HG02763 (cell line): ENCODE data around the gene ZNF385C.
"Not testable (repeated sequence)": the region's sequence is repeated elsewhere in the genome, so short reads cannot be mapped to it uniquely, and the experiment has no call there.

ENCODE experiments used
- ATAC-seq: cut with Tn5 transposase; IDR thresholded peaks from one replicate; pipeline ENCODE4 v1.9.1; 2021; ENCODE audit warnings: mild to moderate bottlenecking, moderate library complexity; ENCODE audit not compliant: unreplicated experiment

Gene ZNF385C, protein sequence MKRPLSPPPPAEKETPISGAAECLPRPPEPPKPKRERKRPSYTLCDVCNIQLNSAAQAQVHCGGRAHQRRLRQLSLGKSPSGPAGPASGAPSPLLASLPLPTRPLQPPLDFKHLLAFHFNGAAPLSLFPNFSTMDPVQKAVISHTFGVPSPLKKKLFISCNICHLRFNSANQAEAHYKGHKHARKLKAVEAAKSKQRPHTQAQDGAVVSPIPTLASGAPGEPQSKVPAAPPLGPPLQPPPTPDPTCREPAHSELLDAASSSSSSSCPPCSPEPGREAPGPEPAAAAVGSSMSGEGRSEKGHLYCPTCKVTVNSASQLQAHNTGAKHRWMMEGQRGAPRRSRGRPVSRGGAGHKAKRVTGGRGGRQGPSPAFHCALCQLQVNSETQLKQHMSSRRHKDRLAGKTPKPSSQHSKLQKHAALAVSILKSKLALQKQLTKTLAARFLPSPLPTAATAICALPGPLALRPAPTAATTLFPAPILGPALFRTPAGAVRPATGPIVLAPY

DNA sequence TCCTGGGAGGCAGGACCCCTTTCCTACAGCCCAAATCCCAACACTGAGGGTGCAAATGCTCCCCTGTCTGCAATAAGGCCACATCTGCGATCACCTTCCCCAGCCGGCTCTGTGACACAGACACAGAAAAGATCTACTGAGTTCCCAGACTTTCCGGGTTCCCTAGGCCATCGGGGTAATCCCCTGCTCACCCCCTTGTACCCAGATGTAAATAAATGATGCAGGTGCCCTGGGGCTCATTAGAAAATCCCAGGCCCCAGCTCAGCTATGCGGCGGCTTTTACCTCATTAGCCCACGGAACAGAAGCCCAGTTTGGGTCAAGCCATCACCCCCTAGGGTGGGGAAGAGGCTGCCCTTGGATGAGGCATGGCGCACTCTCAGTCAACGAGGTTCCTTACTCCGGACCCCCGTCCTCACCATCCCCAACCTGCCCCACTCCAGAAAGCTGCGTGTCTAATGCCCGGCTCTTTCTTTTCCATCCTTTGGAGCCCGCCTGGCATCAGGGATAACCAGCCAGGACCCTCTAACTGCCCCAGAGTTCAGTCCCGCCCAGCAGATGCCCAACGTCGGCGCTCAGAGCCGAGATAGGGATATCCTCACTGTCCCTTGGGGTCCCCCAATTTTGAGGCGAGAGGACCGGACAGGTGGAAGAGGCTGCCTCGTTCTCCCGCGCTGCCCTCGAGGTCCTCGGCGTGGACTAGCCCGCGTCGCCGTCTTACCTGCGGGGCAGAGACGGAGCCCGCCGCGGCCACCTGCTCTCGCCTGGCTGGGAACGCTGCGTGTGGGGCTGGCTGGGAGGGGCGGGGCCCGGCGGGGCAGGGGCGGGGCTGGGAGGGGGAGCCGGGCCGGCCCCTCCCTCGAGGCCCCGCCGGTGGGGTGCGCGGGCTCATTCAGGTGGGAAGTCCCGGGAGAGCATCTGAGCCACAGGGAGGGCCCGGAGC is at the start of gene ZNF385C:
TSS of gene ZNF385C (minus strand) at position 783 of the 941 bp plus-strand sequence. CDS start 35,417 bp downstream, outside the sequence.
- no peak for ATAC-seq

DNA sequence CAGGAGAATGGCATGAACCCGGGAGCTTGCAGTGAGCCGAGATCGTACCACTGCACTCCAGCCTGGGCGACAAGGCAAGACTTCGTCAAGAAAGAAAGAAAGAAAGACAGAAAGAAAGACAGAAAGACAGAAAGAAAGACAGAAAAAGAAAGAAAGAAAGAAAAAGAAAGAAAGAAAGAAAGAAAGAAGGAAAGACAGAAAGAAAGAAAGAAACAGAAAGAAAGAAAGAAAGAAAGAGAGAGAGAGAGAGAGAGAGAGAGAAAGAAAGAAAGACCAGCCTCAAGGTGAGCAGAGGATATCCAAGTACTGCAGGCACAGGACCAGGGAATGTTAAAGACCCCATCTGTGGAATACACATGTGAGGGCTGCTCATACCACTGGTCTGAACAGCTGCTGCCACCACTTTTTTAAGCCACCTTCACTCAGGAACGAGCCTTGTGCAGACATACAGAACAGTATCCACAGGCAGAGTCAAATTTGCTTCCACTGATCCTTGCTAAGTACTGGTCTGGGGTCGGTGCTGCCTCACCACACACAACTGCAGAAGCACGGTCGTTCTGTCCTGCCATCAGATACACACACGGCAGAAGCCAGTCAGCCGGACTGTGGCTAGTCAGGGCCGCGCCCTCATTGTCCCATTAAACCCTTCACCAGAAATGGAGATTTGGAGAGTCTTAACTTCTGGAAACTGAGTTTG is 48.8 kb upstream of the ZNF385C start:
- no peak for ATAC-seq

DNA sequence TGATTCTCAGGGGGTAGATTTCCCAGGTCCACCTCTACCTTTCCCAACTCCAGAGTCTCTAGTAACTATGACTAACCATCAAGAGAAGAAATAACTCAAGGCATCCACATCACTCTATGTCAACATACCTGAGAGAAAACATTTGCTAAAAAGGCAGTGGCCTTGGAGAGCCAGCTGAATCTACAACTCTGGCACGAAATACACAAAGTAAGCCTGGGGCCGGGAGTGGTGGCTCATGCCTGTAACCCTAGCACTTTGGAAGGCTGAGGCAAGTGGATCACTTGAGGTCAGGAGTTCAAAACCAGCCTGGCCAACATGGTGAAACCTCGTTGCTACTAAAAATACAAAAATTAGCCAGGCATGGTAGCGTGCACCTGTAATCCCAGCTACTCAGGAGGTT is 44.9 kb upstream of the ZNF385C start:
- ATAC-seq: not testable (repeated sequence)

DNA sequence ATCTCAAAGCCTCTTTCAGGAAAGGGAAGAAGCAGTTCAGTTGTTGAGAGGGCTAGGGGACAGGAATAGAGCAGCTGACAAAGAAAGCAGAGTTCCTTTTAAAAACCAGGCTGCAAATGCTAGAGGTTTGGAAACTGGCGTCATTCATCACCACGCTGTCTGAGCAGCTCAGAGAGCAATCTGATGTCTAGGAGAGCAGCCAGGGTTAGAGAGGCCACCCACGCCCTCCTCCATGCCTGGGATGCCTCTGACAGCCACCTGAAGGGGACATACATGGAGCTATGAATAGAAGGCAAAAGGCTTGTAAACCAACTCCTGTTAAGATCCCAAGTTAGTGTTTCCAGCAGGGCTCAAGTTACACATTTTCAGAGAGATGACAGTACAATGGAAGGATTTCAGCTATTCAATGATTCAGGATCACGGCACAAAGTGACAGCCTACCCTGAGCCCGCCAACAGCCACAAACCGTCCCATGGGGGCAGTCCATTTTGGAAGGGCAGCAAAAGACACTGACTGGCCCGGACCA is 44.2 kb upstream of the ZNF385C start:
- ATAC-seq: no peak

DNA sequence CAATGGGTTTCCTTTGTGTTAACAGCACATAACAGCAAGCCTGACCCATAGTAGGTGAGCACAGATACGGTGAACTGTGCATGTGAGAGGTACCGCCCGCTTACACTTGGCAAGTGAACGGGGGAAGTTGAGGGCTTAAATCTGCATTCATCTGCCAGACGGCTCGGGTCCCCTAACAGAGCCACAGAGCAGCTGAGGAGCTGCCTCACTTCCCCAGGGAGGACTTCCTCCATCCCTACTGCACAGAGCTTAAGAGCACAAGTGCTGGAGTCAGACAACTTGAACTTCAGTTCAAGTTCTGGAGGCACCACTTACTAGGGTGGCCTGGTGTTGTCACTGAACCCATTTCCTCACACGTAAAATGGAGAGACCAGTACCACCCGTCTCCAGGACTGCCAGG is 43.1 kb upstream of the ZNF385C start:
- no peak for ATAC-seq

DNA sequence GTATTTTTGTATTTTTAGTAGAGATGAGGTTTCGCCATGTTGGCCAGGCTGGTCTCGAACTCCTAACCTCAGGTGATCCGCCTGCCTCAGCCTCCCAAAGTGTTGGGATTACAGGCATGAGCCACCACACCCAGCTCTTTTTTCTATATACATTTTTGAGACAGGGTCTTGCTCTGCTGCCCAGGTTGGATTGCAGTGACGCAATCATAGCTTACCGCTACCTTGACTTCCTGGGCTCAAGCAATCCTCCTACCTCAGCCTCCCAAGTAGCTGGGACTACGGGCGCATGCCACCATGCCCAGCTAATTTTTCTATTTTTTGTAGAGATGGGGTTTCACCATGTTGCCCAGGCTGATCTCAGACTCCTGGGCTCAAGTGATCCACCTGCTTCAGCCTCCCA is 42.4 kb upstream of the ZNF385C start:
- not testable (repeated sequence) for ATAC-seq

DNA sequence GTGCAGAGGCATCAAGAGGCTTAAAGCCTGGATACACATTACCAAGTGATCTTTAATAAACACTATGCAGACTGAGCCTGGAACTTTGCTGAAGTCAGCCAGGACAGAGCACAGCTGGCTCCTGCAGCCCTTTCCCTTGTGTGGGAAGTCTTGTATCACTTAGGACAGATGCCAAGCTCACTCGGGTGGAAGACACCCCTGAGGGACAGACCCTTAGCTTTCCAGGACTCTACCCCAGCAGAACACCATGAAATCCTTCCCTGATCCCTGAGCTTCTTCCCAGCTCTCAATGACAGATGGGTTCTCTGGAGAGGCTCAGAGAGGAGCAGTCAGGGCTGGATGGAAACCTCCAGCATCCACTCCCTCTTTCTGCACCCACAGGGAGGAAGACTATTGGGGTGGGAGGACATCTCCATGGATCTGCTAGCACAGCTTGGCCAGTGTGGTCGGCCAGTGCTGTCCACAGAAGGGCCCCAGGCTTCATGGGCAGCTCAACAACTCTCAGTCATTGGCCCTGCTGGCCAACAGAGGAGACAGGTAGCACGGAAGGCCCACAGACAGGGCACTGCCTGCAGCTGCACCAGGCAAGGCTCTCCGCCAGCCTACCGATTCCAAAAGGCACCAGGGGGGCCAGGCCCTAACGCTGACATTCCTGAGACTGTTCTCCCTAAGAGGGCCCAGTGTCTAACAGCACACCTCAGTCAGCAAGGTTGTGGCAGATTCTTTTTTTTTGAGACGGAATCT is 40.6 kb upstream of the ZNF385C start:
- ATAC-seq: no peak

DNA sequence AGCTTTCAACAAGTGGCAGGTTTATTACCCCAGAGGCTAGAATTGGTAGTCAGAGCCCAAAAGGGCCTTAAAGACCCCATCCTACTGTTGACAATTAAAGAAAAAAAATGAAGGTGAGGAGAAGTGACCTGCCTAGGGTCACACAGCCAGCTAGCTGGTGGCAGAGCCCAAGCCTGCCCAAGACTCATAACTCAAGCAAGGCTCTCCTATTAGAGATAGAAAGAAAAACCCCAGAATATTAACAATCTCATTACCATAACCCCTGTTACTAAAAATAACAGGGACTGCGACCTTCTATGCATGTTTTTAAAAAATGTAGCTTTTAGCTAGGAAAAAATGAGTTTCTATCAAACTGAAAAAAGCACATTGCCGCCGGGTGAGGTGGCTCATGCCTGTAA is 38.4 kb upstream of the ZNF385C start:
- no peak for ATAC-seq

DNA sequence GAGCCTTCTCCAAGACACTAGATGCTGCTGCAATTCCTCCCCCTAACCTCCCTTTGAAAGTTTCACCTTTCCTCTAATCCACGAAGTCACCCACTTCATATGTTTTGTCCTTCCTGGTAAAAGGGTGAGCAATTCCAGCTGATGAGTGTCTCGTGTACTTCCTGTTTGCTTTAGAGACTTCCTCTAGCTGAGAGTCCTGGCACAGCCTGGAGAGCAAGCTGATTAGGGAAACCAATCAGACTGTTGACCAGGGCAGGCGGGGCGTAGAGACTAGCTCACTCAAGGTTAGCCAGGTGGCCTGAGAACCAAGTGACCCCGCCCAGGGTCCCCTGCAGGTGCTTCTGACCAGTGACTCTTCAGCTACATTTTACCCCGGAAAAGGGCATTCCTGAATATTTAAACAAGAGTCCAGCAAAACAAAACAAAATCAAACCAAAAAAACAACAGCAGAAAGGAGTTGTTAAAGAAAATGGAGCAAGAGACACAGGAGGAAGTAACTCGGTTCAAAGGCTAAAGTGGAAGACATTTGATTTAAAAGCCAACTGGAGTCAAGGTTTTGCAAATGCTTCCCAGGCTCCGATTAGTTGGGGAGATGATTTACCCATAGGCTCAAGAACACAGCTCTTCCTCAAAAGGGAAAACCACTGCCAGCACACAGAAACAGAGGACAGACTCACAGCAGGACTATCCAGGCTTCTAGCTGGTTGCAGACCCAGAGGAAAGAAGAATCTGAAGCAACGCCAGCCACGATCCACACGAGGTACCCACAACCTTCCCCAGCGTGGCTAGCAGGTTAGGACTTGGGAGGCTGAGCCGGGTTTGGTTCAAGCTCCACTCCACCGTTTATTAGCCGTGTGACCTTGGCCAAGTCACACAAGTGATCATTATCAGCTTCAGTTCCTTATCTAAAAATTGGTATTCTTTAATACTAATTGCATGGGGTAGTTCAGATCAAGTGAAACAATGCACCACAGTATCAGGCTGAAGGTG is 37.7 kb upstream of the ZNF385C start:
- no peak for ATAC-seq

DNA sequence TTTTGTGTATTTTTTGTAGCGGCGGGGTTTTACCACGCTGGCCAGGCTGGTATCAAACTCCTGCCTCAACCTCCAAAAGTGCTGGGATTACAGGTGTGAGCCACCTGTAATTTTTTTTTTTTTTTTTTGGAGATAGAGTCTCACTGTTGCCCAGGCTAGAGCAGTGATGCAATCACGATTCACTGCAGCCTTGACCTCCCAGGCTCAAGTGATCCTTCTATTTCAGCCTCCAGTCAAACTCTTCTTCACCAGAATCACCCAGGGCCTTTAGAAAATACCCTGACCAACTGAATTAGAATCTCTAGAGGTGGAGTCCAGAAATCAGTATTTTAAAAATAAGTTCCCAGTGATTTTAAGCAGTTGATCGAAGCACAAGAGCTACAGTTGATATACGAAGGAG is 36.9 kb upstream of the ZNF385C start:
- ATAC-seq: no peak

DNA sequence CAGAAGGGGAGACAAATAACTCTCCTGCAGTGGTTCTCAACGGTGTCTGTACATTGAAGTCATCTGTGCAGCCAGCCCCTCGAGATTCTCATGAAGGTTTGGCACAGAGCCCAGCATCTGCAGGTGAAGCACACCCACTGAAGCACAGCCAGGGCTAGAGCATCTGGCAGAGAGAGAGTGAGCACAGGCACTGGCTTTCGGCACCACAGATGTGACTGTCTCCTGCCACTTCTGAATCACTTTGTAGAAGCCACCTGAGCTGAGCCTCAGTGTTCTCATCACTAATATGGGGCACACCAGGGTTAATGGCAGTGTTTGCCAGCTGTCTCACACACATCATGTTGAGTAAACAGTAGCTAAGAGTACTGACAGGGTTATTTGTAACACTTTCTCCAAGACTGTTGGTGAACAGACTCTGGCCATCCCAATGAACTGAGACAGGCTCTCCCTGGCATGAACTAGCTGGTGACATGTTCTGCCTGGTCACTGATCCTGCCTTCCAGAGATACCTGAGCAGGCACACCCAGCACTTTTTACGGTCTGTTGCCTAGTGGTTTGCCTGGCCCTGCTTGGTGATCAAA is 35.3 kb upstream of the ZNF385C start:
- no peak for ATAC-seq

DNA sequence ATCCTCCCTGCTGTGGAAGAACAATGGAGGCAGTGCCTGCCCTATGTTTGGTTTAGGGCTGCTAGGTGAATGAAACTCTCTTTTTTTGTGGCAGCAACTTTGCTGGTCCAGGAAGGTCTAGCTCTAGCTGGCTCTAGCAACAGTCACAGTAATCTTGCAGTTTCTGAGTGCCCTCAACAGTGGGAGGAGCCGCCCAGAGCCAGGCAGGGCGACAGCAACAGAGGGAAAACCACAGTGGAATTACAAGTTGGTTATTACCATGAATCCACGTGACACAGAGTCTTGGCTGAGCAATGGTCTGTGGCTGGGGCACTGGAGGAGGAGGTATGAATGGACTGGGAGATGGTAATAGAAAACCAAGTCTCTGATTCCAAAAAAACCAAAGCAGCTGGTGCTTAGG is 34.7 kb upstream of the ZNF385C start:
- ATAC-seq: no peak

DNA sequence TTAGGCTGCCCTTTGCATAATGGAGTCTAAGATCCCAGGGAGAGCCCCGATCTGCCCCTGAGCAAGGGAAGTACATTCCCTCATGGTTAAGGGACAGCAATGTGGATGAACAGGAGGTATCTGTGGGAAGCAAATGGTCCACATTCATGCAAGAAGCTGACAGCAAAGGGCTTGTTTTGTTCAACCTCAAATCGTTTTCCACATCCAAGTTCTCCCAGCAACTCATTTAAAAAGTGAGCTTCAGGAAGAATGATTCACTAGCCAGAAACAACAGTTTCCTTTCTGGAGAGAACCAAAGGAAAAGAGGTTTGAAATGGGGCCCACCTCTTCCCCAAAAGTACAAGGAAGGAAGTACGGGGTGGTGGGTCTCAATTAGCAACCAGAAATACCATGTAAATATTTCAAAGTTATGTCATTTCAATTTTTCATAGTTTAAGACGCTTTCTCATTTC is 33.7 kb upstream of the ZNF385C start:
- no peak for ATAC-seq

DNA sequence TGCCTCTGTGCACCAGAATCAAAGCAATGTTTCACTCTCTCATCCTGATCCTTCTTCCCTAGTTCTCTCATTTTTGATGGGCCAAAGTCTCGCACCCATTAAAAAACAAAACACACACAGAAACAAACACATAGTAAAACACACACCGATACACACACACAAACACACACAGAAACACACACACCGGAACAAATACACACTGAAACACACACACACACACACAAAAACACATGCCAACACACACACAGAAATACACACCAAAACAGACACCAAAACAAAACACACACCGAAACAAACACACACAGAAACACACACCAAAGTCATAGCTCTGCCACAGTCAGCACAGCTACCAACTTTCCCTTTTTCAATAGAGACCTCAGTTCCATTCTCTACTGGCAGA is 33.0 kb upstream of the ZNF385C start:
- no peak for ATAC-seq

DNA sequence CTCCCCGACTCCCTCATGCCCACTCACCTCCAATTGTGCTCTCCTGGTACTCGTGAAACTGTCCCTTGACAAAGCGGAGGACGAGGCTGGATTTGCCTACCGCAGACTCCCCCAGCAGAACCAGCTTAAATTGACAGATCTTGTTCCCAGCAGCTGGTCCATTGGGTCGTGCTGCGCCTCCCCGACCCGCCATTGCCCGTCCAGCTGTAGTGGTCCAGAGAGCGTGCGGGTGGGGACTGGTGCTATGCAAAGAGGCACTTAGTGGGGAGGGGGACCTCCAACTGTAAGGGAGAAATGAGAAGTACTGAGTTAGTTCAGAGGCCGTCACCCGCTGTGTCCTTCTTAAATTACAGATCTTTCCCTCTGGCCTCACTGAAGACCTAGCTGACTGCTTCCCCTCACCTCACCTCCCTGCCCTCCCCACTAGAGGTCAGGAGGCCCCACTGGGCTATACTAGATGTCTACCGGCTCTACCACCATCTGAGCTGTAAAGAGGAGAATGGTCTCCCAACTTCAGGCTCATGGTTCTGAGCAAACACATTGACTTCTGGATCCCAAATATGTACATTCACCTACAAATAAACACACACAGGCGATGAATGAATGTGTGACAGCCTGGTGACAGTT is 32.1 kb upstream of the ZNF385C start:
- no peak for ATAC-seq

DNA sequence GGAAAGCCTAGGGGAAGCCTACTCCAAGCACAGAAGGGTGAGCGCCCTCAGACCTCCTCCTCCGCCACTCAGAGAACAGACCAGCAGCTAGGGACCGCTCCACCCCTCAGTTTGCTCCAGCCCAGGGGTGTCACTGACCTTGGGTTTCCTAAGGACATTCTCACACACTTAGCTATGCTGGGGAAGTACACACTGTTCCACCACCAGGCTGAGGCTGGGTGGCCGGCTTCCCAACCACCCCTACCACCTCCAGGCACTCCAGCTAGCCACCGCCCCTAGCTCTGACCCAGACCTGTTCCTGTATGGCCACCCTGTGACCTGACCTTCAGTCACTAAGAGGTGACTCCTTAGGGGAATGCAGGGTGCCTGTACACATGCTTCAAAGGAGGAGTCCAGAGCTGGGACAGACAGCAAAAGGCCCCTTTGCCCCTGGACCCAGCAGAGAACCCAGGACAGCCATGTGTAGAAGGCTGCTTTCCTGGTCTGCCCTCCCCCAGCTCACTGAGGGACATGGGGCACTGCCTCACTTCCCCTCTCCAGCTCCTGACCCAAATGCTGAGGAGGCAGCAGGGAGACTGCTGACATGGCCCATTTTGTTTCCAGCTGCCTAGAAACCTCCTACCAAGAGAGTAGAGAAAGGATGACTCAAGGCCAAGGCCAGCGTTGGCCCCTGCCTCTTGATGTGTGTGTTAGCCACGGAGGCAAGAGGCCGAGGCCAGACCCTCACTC is 31.0 kb upstream of the ZNF385C start:
- ATAC-seq: no peak

DNA sequence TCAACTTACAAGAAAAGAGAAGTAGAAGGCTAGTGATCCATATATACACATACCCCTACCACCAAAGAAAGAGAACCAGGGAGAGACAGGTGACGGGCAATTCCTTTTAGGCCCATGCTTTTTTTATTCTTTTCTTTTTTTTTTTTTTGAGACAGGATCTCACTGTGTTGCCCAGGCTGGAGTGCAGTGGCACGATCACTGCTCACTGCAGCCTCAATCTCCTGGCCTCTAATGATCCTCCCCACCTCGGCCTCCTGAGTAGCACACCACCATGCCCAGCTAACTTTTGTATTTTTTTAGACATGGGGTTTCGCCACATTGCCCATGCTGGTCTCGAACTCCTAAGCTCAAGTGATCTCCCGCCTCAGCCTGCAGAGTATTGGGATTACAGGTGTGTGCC is 29.1 kb upstream of the ZNF385C start:
- no peak for ATAC-seq
